Hippocampal formation (tissue), 2 donors: ENCODE measurements around the gene CLCN2.

Experiments used
- DNase-seq, 2 donors: peaks; one replicate each; lab custom pipeline; 2025; lab: John Stamatoyannopoulos, UW

Gene CLCN2

DNA sequence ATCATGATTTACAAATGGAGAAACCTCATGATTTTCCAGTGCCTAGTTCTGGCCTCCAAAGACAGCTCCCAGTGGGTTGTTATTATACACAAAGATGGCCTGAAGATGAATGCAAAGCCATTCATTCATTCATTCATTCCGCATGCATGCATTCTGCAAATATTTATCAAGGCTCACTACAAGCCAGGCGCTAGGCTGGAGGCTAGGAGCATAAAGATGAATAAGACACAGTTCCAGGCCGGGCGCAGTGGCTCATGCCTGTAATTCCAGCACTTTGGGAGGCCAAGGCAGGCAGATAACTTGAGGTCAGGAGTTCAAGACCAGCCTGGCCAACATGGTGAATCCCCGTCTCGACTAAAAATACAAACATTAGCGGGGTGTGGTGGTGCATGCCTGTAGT, 64.8 kb downstream of the CLCN2 start:
- DNase-seq = no peak
